ENCODE measurements around the gene CRB1.

- TF ChIP-seq KLF16 (IDR thresholded peaks at IDR 0.05) (no peak), EZH2 (IDR thresholded peaks at IDR 0.05; ENCODE audit: borderline replicate concordance, low read depth, low read length) (no peak), ZNF274 (IDR thresholded peaks at IDR 0.05; ENCODE audit: borderline replicate concordance, low read depth, low read length) (no peak), ZHX1 (conservative IDR thresholded peaks at IDR 0.05; ENCODE audit: low read length) (no peak), SP2 (IDR thresholded peaks at IDR 0.05; ENCODE audit: extremely low read depth, low read depth, low read length, poor library complexity, severe bottlenecking) (no peak), CEBPB (tag; IDR thresholded peaks at IDR 0.05) (no peak), USF2 (CRISPR knock-in tag; IDR thresholded peaks at IDR 0.05) (no peak), ZNF239 (CRISPR knock-in tag; IDR thresholded peaks at IDR 0.05) (no peak)
Measured at GRCh38 chr1:197462539-197462938, 194.5 kb downstream of the CRB1 start.
